Caki2 (cell line): ENCODE measurements around the gene ARMC6. TPM values are rescaled to one million over a fixed set of nuclear protein-coding genes. Genes with fewer than 3 reads are reported as not detected.
A peak's percentile ranks its signal among the peaks of the same experiment; 100 is the strongest.

Experiments
- DNase-seq: peaks from one replicate; pipeline ENCODE4 v3.0.0-alpha.2; 2015; ENCODE audit warnings: low read depth
- in situ Hi-C: cut with HindIII; loops from 2 replicates; pipeline ENCODE4 v1.10.0; 2016; ENCODE audit warnings: low sequenced_read_pairs, low pct_unique_long_range_greater_than_20kb, mixed read lengths
- total RNA-seq: library from RNA; depleted of rRNA; stranded (reverse); fragments of >200 nt; shearing (Covaris generic); gene quantifications from 2 replicates; pipeline ENCODE4 v1.2.3, GENCODE V29; 2014; ENCODE audit warnings: low replicate concordance

ARMC6 gene
- total RNA-seq, 1 experiment from 2014 or later = 99.9 TPM

GRCh38 chr19:19050731-19051130 lies 17.3 kb downstream of the ARMC6 start:
- DNase-seq = no peak
- in situ Hi-C loops = no loop called here

- in situ Hi-C loops = no loop called here
- no peak for DNase-seq
Observed at GRCh38 chr19:19051478-19052213, 18.2 kb downstream of the ARMC6 start.

GRCh38 chr19:19052921-19053320 lies 19.5 kb downstream of the ARMC6 start:
- no peak for DNase-seq
- in situ Hi-C loops = no loop called here

- in situ Hi-C loops = no loop called here
- peak; percentile 19 for DNase-seq
Observed at GRCh38 chr19:19053508-19054314, 20.3 kb downstream of the ARMC6 start.

GRCh38 chr19:19054315-19054938 lies 21.0 kb downstream of the ARMC6 start:
- in situ Hi-C loops = no loop called here
- DNase-seq = no peak

- DNase-seq = no peak
- in situ Hi-C loops = no loop called here
Observed at GRCh38 chr19:19054939-19055440, 21.6 kb downstream of the ARMC6 start.

- DNase-seq = no peak
- in situ Hi-C loops = no loop called here
Observed at GRCh38 chr19:19055701-19056100, 22.3 kb downstream of the ARMC6 start.

- DNase-seq = no peak
- in situ Hi-C loops = no loop called here
Observed at GRCh38 chr19:19056636-19057275, 23.4 kb downstream of the ARMC6 start.

GRCh38 chr19:19057317-19057716 lies 23.9 kb downstream of the ARMC6 start:
- DNase-seq = no peak
- in situ Hi-C loops = no loop called here

- in situ Hi-C loops = no loop called here
- no peak for DNase-seq
Observed at GRCh38 chr19:19057720-19058119, 24.3 kb downstream of the ARMC6 start.

- in situ Hi-C loops = no loop called here
- no peak for DNase-seq
Observed at GRCh38 chr19:19059018-19059836, 25.8 kb downstream of the ARMC6 start.

GRCh38 chr19:19059837-19060611 lies 26.6 kb downstream of the ARMC6 start:
- in situ Hi-C loops = no loop called here
- no peak for DNase-seq

- in situ Hi-C loops = no loop called here
- DNase-seq = no peak
Observed at GRCh38 chr19:19061506-19061905, 28.1 kb downstream of the ARMC6 start.

- peak; percentile 46 for DNase-seq
- in situ Hi-C loops = no loop called here
Observed at GRCh38 chr19:19062454-19063182, 29.2 kb downstream of the ARMC6 start.

- peak; percentile 100 for DNase-seq
- in situ Hi-C loops = no loop called here
Observed at GRCh38 chr19:19063183-19064097, 30.0 kb downstream of the ARMC6 start, which contains the start of gene SLC25A42. SLC25A42 (plus strand) TSS chr19:19063994; CDS start chr19:19096125, 32,131 bp downstream.
